Heart left ventricle (tissue), 16 donors: ENCODE measurements around the gene METTL18. TPM values are rescaled to one million over a fixed set of nuclear protein-coding genes. Genes with fewer than 3 reads are reported as not detected.

Experiments used
- ATAC-seq, 4 donors: fragments of 200-7000 bp; cut with Tn5 transposase; one replicate each; pipeline ENCODE4 v1.9.1; 2020 to 2022; ENCODE audit warnings: moderate library complexity in 4 of 4, mild to moderate bottlenecking in 3 of 4, moderate number of reproducible peaks in 1 of 4
- DNase-seq, 5 donors: peaks; one replicate each; pipeline ENCODE4 v3.0.0-alpha.2; 2020
- H3K27ac ChIP-seq, 12 donors: fragments of 200-600 bp; sonication (generic) in 4 of 12; one replicate each; pipeline versions ENCODE4 v1.5.0 to v1.8.0; 2016 to 2022; ENCODE audit warnings: mild to moderate bottlenecking in 2 of 12
- H3K27me3 ChIP-seq, 9 donors: fragments of 200-600 bp; sonication (generic) in 2 of 9; one replicate each; pipeline versions ENCODE4 v1.5.1 to v1.8.0; 2016 to 2022; ENCODE audit warnings: mild to moderate bottlenecking in 3 of 9
- H3K36me3 ChIP-seq, 9 donors: fragments of 200-600 bp; sonication (generic) in 2 of 9; one replicate each; pipeline versions ENCODE4 v1.5.0 to v1.8.0; 2018 to 2022; ENCODE audit warnings: mild to moderate bottlenecking in 2 of 9
- H3K4me1 ChIP-seq, 12 donors: fragments of 200-600 bp; sonication (generic) in 4 of 12; one replicate each; pipeline versions ENCODE4 v1.5.0 to v1.8.0; 2016 to 2022; ENCODE audit warnings: mild to moderate bottlenecking in 3 of 12
- H3K4me3 ChIP-seq, 12 donors: fragments of 200-600 bp; sonication (generic) in 4 of 12; one replicate each; pipeline versions ENCODE4 v1.5.0 to v1.8.0; 2017 to 2022; ENCODE audit warnings: mild to moderate bottlenecking in 9 of 12, moderate library complexity in 4 of 12
- H3K9me3 ChIP-seq, 12 donors: fragments of 200-600 bp; sonication (generic) in 4 of 12; one replicate each; pipeline versions ENCODE4 v1.5.0 to v1.8.0; 2016 to 2022; ENCODE audit warnings: mild to moderate bottlenecking in 1 of 12
- CTCF ChIP-seq, 12 donors: fragments of 200-600 bp; sonication (generic) in 4 of 12; IDR thresholded peaks; one replicate each; pipeline versions ENCODE4 v1.5.0 to v1.8.0; 2018 to 2022; ENCODE audit warnings: antibody characterized with exemption in 12 of 12, mild to moderate bottlenecking in 5 of 12
- POLR2A ChIP-seq, 2 donors: fragments of 450-650 bp; IDR thresholded peaks; one replicate each; pipeline ENCODE4 v1.6.1; 2017; ENCODE audit warnings: antibody characterized with exemption in 2 of 2, mild to moderate bottlenecking in 2 of 2, moderate library complexity in 2 of 2
- WGBS, 4 donors: extraction: QIAGEN DNeasy Blood & Tissue Kit in 2 of 4; methylation state at CpG; one replicate each; pipeline versions ENCODE4 v1.1.5 to v1.1.7; 2013 to 2018; 5-methylcytosine and 5-hydroxymethylcytosine counted together
- intact Hi-C, 10 donors: fragments of 100-400 bp; cut with DNase I; formaldehyde crosslinking; loops; one replicate each; pipeline versions ENCODE4 v1.11.1 to v1.14.2; 2022
- polyA plus RNA-seq, 2 donors: library from polyadenylated mRNA; stranded (reverse); fragments of 200-250 nt; gene quantifications; one replicate each; pipeline ENCODE4 v1.2.3, GENCODE V29; 2013
- total RNA-seq, 9 donors: library from RNA; depleted of rRNA in 2 of 9; stranded (reverse); fragments of >200 nt in 2 of 9; fragmentation: NEBNext Ultra II Directional in 3 of 9; extraction: Animal tissue kit (Norgen Biotek cat#: 25700) in 3 of 9; gene quantifications; one replicate each; pipeline versions ENCODE4 v1.1.0 to v1.2.4, GENCODE V29; 2016 to 2023
- donor health status: ischemic (EF 13 %, LVEDD 7.1; RV severe dilation, severe dysfunction).
- donor health status: healthy with polysubstance abuse.
- donor health status: DM: no; HTN: yes; CAD: no.
- donor health status: DM: no; HTN: no; CAD: no.
- donor health status: ischemic (EF 25% LVEDD 6.9; RV normal size, moderate dysfunction).
- donor health status: ischemic (EF 25% LVEDD 5.7; RV mildly dilated, moderate dysfunction).
- donor health status: healthy.
- donor health status: DM: yes; HTN: yes; CAD: no.
- donor health status: ischemic (EF 35%, LVEDD 5.7; RV mildly dilated, moderate dysfunction).
- donor health status: nonischemic (EF 11% LVEDD 7.7; RV severe dilation, severe dysfunction).
- donor health status: DM: yes; HTN: yes; CAD: no.
- donor health status: PGD.
- donor health status: ischemic (EF 29% LVEDD 5.4; RV normal size, mild dysfunction).
- donor health status: nonischemic (EF 23%, LVEDD 6.1; RV moderate dilation, normal function).

METTL18 gene
- total and polyA plus RNA-seq, 11 donors, result 2.0 to 8.2 (median 6.0) TPM

GRCh38 chr1:169764919-169765318 lies 29.8 kb downstream of the METTL18 start:
- Histone ChIP-seq H3K27ac (no peak overlapping the region), H3K9me3 (no peaks in the 10 kb centered on the region), H3K4me3 (no peak overlapping the region), H3K27me3 (peaks cover 0 to 9% (median 0%) of the 10 kb centered on the region in 9 donors), H3K36me3 (no peaks in the 10 kb centered on the region), H3K4me1 (no peaks in the 10 kb centered on the region)
- intact Hi-C loops, result no loop called here
- WGBS, 4 donors, result 72 to 84% (median 75%) methylated on average over 1 of the region's 1 CpG
- ATAC-seq, result no peak
- TF ChIP-seq POLR2A (IDR thresholded peaks at IDR 0.05) (no peak), CTCF (IDR thresholded peaks at IDR 0.05) (no peak)
- no peak for DNase-seq

GRCh38 chr1:169762699-169763098 lies 32.0 kb downstream of the METTL18 start:
- intact Hi-C loops, result no loop called here
- no peak for ATAC-seq

GRCh38 chr1:169759038-169759437 lies 35.7 kb downstream of the METTL18 start:
- ATAC-seq (no peak), DNase-seq (no peak)
- no peaks in the 10 kb centered on the region for H3K36me3 ChIP-seq
- no peak for TF ChIP-seq POLR2A (IDR thresholded peaks at IDR 0.05)
- TF ChIP-seq CTCF (IDR thresholded peaks at IDR 0.05), result no peak
- no peaks in the 10 kb centered on the region for H3K9me3 ChIP-seq
- H3K4me3 ChIP-seq, result no peak overlapping the region
- H3K27ac ChIP-seq, result no peak overlapping the region
- peaks cover 0 to 7% (median 0%) of the 10 kb centered on the region in 9 donors for H3K27me3 ChIP-seq
- whole genome bisulfite sequencing, 4 donors, result 79 to 93% (median 89%) methylated on average over 3 of the region's 3 CpGs
- intact Hi-C loops, result loop anchor here in 1 of 10 donors (10.0 kb wide), 1 partner anchor 1146 kb away; no protein-coding TSS in a partner anchor
- no peaks in the 10 kb centered on the region for H3K4me1 ChIP-seq

More at GRCh38 chr1:169762699-169763098, 32.0 kb downstream of the METTL18 start:
- Histone ChIP-seq H3K9me3 (no peaks in the 10 kb centered on the region), H3K27ac (no peak overlapping the region), H3K4me1 (no peaks in the 10 kb centered on the region), H3K36me3 (no peaks in the 10 kb centered on the region), H3K27me3 (peaks cover 0 to 4% (median 0%) of the 10 kb centered on the region in 9 donors), H3K4me3 (no peak overlapping the region)
- TF ChIP-seq CTCF (IDR thresholded peaks at IDR 0.05), result no peak
- TF ChIP-seq POLR2A (IDR thresholded peaks at IDR 0.05), result no peak
- 96 to 100% (median 99%) methylated on average over 1 of the region's 1 CpG for WGBS, 4 donors
- DNase-seq, result no peak

GRCh38 chr1:169753549-169753948 lies 41.2 kb downstream of the METTL18 start:
- no peak overlapping the region for H3K4me3 ChIP-seq
- intact Hi-C loops, result loop anchor here in 1 of 10 donors (10.0 kb wide), 1 partner anchor 1151 kb away; no protein-coding TSS in a partner anchor
- H3K27me3 ChIP-seq, result peaks cover 0 to 5% (median 0%) of the 10 kb centered on the region in 9 donors
- no peaks in the 10 kb centered on the region for H3K4me1 ChIP-seq
- no peak for DNase-seq
- H3K36me3 ChIP-seq, result no peaks in the 10 kb centered on the region
- no peaks in the 10 kb centered on the region for H3K9me3 ChIP-seq
- 72 to 76% (median 73%) methylated on average over 4 of the region's 4 CpGs for WGBS, 4 donors
- no peak overlapping the region for H3K27ac ChIP-seq
- TF ChIP-seq CTCF (IDR thresholded peaks at IDR 0.05) (no peak), POLR2A (IDR thresholded peaks at IDR 0.05) (no peak)
- ATAC-seq, result no peak
